T-helper 2 cell treated with Interferon-gamma antibody and Interleukin-4, amounts not matched to agents 5 μg/mL and 100 μg/mL, for 36 hours (primary cell): Measurements from ENCODE around the gene CLDN24.

ENCODE experiments used
- DNase-seq: peaks from one replicate; pipeline ENCODE4 v3.0.0; 2021; ENCODE audit warnings: low spot score
- H3K27ac Mint-ChIP-seq: one replicate; pipeline ENCODE4 v1.8.0; 2021; ENCODE audit warnings: mild to moderate bottlenecking, mixed read lengths
- H3K27me3 Mint-ChIP-seq: one replicate; pipeline ENCODE4 v1.8.0; 2021; ENCODE audit warnings: low read depth, mixed read lengths
- H3K36me3 Mint-ChIP-seq: one replicate; pipeline ENCODE4 v1.8.0; 2021; ENCODE audit warnings: low read depth, mixed read lengths
- H3K4me1 Mint-ChIP-seq: one replicate; pipeline ENCODE4 v1.8.0; 2021; ENCODE audit warnings: low read depth, mixed read lengths
- H3K4me3 Mint-ChIP-seq: one replicate; pipeline ENCODE4 v1.8.0; 2022; ENCODE audit warnings: mild to moderate bottlenecking, moderate library complexity, mixed read lengths
- H3K9me3 Mint-ChIP-seq: one replicate; pipeline ENCODE4 v1.8.0; 2021; ENCODE audit warnings: mixed read lengths

Gene CLDN24

DNA sequence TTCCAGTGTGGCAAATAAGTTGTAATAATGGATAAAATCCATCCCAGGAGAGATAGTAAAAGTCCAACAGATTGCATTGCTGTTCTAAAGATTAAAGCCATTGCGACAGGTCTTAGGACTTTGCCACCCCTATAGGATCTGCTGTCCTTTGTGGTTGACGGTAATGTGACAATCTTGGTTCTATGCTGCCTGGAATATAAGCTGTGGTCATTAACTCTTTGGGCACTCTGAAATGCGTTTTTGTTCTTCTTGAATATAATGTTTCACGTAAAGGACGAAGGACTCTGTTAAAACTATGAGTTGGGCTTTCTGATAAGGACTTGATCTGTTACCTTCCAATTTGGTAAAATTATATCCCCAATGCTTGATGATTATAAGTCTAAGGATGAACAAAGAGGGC, at the start of gene CLDN24:
Gene CLDN24, minus strand, starts transcription at position 101 of the 400 bp plus-strand sequence. Its CDS starts 0 bp downstream, at position 101.
- Mint-ChIP-seq H3K27ac (no peak within 1 kb of the TSS), H3K27me3 (no peaks in the 10 kb centered on the region), H3K4me3 (no peak within 1 kb of the TSS), H3K4me1 (no peaks in the 10 kb centered on the region), H3K9me3 (no peaks in the 10 kb centered on the region), H3K36me3 (no peaks in the 10 kb centered on the region)
- no peak for DNase-seq

DNA sequence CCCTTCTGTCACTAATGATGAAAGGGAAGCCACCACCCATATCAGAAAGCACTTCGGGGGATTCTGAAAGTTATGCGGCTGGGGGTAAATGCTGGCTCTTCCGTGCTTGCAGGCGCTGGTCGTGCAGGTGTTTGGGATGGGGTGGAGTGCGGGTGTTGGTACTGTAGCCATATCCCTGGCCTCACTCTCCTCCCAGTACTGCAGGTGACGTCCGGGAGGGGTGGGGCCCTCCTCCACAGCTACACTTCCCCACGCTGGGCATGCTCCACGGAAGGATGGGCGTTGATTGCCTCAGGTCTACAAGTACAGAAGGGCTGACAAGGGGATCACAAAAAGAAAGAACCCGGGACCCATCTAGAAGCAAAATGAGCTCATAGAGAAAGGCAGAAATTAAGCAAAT, 48.6 kb upstream of the CLDN24 start:
- Mint-ChIP-seq H3K27me3 (no peaks in the 10 kb centered on the region), H3K36me3 (no peaks in the 10 kb centered on the region), H3K9me3 (peaks cover 10% of the 10 kb centered on the region), H3K4me1 (no peaks in the 10 kb centered on the region), H3K27ac (no peak overlapping the region), H3K4me3 (no peak overlapping the region)
- DNase-seq, result no peak

DNA sequence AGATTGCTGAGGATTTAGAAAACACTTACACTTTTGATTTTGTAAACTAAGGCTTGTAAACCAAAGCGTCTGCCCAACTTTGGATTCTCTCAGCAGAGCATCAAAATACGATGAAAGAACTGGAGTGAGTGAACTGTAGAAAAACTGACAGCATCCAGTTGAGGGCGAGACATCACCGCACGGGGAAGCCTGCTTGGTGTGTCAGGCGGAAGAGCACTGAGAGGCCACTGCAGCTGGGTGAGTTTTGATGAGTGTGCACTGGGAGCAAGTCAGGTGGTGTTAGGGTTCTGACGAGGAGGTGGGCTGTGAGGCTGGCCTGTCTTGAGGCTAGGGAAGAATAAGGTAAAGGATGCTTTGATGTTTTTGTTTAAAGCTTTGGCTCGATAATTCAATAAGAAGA, 46.8 kb upstream of the CLDN24 start:
- DNase-seq, result no peak
- no peak overlapping the region for H3K4me3 Mint-ChIP-seq
- no peaks in the 10 kb centered on the region for H3K4me1 Mint-ChIP-seq
- no peaks in the 10 kb centered on the region for H3K27me3 Mint-ChIP-seq
- H3K36me3 Mint-ChIP-seq, result no peaks in the 10 kb centered on the region
- no peak overlapping the region for H3K27ac Mint-ChIP-seq
- H3K9me3 Mint-ChIP-seq, result peaks cover 10% of the 10 kb centered on the region

DNA sequence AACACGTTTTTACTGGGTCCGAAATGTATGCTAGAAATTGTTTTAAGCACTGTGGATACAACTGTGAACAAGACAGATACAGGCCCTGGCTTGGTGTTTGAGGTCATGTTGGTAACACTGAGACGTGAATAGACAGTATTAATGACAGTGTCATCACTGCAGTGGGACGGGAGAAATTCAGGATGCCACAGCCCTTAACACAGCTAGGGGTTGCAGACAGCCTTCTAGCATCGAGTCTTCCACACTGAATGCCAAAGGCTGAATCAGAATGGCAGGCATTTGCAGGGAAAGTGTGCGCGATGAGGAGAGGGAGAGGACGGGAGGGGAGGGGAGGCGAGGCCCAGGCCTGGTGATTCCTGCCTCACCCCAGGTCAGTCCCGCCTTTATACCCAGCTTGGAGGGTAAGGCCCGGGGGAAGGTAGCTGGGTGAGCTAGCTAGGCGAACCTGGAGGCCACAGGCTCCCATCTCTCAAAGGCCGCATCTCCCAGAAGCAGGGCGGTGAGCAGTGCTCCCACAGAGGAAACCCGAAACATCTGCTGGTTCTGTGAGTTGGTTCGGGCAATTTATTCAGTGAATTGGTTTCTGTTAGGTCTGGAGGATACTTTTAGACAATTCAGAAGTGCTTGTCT, 44.1 kb upstream of the CLDN24 start:
- no peaks in the 10 kb centered on the region for H3K27me3 Mint-ChIP-seq
- no peaks in the 10 kb centered on the region for H3K9me3 Mint-ChIP-seq
- no peaks in the 10 kb centered on the region for H3K36me3 Mint-ChIP-seq
- H3K4me1 Mint-ChIP-seq, result no peaks in the 10 kb centered on the region
- H3K4me3 Mint-ChIP-seq, result no peak overlapping the region
- no peak for DNase-seq
- H3K27ac Mint-ChIP-seq, result no peak overlapping the region

DNA sequence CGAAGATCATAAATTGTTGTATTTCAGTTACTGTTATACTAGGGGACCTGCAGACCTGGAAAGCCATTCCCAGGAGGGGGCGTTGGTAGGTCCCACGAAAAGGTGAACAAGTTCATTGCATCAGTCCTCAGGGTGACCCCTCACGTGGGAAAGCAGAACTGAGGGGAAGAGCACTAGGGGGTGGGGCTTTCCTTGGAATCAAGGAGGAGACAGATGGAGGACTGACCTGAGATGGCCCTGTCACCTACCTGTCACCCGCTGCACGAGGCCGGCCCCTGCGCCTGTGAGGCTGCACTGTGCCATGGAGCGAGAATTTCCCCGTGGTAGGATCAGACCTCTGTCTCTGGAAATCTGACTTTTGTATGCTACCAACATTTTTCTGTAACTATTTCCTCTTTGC, 41.8 kb upstream of the CLDN24 start:
- Mint-ChIP-seq H3K27ac (no peak overlapping the region), H3K4me3 (no peak overlapping the region), H3K36me3 (no peaks in the 10 kb centered on the region), H3K27me3 (no peaks in the 10 kb centered on the region), H3K4me1 (no peaks in the 10 kb centered on the region), H3K9me3 (no peaks in the 10 kb centered on the region)
- DNase-seq, result no peak

DNA sequence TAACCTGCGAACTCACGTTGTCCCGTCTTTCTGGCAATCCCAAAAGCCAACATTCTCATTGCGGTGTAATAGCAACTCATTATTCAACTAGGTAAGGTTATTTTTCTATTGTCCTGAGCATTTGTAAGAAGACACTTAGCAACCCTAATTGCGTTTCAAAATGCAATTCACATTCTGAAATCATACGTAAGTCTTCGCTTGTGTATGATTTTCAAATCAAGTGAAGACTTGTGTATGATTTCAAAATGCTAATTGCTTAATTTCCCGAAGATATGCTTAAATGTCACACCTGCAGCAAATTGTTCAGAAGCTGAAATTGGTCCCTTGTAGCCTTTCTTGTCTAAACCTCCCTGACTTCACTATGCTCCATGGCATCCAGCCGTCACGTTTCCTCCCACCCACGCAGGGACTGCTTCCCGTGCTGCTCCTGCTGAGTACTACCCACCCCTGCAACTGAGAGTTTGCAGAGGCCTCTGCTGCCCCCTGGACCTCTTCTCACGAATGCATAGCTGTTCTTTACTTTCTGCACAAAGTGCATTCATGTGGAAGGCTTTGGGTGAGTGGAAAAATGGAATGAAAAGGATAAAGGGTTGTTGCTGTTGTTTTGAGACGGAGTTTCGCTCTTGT, 40.8 kb upstream of the CLDN24 start:
- Mint-ChIP-seq H3K36me3 (no peaks in the 10 kb centered on the region), H3K9me3 (no peaks in the 10 kb centered on the region)

DNA sequence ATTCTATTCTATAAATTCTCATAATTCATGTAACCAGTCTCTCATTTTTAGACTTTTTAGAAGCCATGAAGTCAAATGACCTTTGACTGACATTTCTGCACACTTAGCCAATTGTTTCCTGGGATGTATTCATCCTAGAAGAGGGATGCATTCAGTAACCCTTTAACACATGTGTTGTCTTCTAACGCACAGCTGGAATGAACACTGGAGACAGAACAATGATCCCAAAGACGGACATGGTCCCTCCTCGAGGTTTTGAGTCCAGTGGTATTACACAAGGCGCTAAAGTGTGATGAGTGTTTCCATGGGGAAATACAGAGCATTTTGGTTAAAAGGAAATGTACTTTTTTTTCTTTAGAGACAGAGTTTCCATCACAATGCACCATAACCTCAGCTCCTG, 39.8 kb upstream of the CLDN24 start:
- Mint-ChIP-seq H3K27ac (no peak overlapping the region), H3K9me3 (no peaks in the 10 kb centered on the region), H3K4me1 (no peaks in the 10 kb centered on the region), H3K36me3 (no peaks in the 10 kb centered on the region), H3K27me3 (no peaks in the 10 kb centered on the region), H3K4me3 (no peak overlapping the region)
- DNase-seq, result no peak

More for the DNA sequence above, 40.8 kb upstream of the CLDN24 start:
- no peaks in the 10 kb centered on the region for H3K27me3 Mint-ChIP-seq
- H3K4me3 Mint-ChIP-seq, result no peak overlapping the region
- H3K27ac Mint-ChIP-seq, result no peak overlapping the region
- no peak for DNase-seq
- H3K4me1 Mint-ChIP-seq, result no peaks in the 10 kb centered on the region

DNA sequence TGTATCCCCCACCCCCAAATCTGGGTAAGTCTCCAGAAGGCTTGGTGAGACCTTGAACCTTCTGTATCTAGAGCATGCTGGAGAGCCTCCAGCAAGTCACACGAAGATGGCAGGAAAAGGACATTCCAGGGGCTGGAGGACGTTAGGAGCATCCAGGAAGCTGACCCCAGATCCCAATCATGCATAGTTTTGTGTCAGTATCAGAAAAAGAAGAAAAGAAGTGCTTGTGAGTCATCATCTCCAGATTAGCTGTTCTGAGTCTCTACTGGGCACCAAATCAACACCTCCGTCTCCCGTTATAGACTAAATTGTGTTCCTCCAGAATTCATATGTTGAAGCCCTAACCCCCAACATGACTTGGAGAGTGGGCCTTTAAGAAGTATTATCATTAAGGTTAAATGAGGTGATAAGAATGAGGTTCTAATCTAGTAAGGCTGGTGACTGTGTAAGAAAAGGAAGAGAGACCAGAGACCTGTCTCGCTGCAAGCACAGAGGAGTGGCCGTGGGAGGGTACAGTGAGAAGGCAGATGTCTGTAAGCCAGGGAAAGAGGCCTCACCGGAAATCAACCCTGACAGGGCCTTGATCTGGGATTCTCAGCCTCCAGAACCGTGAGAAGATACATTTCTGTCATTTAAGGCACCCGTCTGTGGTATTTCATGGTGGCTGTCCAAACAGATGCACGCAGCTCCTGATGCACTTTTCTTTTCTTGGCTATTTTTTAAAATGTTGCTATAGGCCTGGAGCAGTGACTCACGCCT, 38.1 kb upstream of the CLDN24 start:
- Mint-ChIP-seq H3K36me3 (no peaks in the 10 kb centered on the region), H3K9me3 (no peaks in the 10 kb centered on the region), H3K4me1 (no peaks in the 10 kb centered on the region), H3K4me3 (no peak overlapping the region), H3K27me3 (no peaks in the 10 kb centered on the region), H3K27ac (no peak overlapping the region)
- no peak for DNase-seq

DNA sequence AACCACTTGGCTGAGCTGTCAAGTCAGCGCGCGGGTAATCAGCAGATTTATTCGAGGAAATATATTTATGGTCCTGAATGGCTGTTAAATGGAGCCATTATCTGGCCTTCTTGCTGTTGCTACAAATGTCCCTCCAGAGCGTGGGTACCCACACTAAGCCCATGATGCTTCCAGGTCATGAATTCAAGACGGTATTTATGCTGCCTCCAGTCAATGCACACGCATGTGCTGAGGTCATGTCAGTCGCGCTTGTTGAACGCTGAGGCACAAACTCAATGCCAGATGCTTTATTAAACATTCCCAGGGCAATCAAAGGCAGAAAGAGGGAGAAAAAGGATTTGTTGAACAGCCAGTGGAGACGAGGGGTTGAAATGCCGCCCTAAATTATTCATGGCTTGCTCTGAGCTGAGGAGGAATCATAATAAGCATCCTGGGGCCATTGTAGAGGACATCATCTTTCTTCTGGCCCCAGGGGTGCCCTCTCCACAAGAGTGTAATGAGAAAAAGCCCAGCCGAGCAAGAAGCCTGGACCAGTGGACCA, 36.1 kb upstream of the CLDN24 start:
- Mint-ChIP-seq H3K9me3 (no peaks in the 10 kb centered on the region), H3K27ac (no peak overlapping the region), H3K27me3 (peaks cover 2% of the 10 kb centered on the region), H3K4me1 (no peaks in the 10 kb centered on the region), H3K4me3 (no peak overlapping the region), H3K36me3 (no peaks in the 10 kb centered on the region)
- no peak for DNase-seq

DNA sequence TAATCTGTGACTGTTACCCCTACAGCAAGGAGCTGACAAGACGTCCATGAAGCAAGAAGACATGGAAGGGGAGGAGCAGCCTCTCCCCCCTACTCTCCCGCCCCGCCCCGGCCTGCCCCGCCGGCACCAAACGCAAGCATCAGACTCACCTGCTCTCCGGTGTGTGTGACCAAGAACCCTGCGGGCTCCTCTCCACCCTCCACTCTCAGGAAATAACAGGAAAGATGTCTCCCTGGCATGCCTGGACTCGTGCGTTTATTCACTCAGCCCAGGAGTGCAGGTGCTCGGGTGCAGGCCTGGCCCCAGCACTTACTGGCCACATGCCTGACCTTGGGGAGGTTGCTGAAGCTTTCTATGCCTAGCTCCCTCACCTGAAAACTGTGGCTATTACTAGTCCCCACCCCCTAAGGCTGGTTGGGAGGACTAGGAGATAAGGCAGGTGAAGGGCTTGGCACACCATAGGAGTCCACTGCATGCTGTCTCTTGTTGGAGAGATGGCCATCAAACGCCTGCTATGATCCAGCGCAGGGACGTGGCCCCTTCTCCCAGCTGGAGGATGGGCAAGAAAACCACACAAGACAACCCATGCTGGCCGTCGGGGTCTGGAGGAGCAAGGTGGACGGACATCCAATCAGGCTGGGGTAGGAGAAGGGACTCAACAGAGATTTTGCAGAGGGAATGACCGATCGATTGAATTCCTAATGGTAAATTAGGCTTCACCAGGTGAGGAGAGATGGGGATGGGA, 34.9 kb upstream of the CLDN24 start:
- no peak for DNase-seq
- Mint-ChIP-seq H3K27me3 (peaks cover 2% of the 10 kb centered on the region), H3K4me3 (no peak overlapping the region), H3K27ac (no peak overlapping the region), H3K9me3 (no peaks in the 10 kb centered on the region), H3K36me3 (no peaks in the 10 kb centered on the region), H3K4me1 (no peaks in the 10 kb centered on the region)

DNA sequence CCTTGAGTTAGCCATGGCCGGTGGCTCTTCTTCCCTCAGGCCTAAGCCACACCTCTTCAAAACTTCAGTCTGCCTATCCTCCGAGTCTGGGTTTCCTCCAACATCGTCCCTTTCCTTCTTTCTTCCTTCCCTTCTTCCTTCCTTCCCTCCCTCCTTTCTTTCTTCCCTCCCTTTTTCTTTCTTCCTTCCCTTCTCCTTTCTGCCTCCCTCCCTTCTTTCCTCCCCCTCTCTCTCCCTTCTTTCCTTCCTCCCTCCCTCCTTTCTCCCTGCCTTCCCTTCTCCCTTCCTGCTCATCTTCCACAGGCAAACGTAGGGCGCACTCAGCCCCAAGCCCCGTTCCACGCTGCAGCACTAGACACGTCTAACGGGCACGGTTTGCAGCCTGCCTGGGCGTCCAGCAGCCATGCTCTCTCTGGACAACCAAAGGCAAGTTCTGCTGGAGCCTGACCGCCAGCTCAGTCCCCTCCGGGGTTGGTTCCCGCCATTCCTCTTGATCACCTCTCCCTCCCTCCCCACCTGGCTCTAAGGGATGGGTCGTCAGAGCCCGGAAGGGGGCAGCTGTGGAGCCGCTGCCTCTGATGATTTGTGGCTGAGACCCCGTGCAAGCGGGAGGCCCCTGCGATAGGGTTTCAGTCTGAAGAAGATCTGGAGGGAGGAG, 34.1 kb upstream of the CLDN24 start:
- Mint-ChIP-seq H3K4me1 (no peaks in the 10 kb centered on the region), H3K27me3 (peaks cover 2% of the 10 kb centered on the region), H3K36me3 (no peaks in the 10 kb centered on the region), H3K27ac (no peak overlapping the region), H3K4me3 (no peak overlapping the region), H3K9me3 (no peaks in the 10 kb centered on the region)
- DNase-seq, result no peak

DNA sequence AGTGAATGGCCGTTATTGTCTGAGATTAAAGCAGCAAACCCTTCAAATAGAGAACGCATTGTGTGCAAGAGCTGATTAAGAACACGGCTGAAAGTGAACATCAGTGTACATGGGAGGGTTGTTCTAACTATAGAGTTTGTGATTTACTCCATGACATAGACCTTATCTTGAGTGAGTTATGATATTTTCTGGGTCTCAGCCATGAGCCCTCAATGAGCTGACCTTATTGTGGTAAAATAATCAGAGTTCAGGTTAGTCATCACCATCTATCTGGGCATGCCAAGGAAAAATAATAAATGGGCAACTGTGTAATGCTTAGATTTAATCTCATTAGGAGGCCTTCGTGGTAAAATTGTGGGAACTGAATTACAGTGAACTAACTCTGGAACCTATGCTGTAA, 33.2 kb upstream of the CLDN24 start:
- H3K27me3 Mint-ChIP-seq, result peaks cover 2% of the 10 kb centered on the region
- H3K27ac Mint-ChIP-seq, result no peak overlapping the region
- H3K36me3 Mint-ChIP-seq, result no peaks in the 10 kb centered on the region
- no peak for DNase-seq
- no peaks in the 10 kb centered on the region for H3K4me1 Mint-ChIP-seq
- no peaks in the 10 kb centered on the region for H3K9me3 Mint-ChIP-seq
- no peak overlapping the region for H3K4me3 Mint-ChIP-seq

DNA sequence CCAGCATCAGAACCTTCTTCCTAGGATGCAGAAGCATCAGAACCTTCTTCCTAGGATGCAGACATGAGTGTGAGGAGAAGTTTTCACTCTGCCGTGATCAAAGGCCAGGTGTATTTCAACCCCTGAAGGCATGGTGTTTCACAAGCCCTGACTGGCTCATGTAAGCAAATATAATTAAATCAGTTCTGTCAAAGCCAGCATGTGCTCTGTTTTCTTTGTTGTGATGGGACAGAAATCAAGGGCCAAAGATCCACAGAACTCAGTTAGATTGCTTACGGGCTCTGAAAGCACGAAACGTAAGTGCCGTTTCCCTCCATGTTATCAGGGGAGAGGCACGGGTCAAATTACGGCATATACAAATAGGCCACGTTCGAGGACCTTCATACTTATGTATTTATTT, 32.0 kb upstream of the CLDN24 start:
- Mint-ChIP-seq H3K27ac (no peak overlapping the region), H3K4me1 (no peaks in the 10 kb centered on the region), H3K27me3 (peaks cover 2% of the 10 kb centered on the region), H3K36me3 (no peaks in the 10 kb centered on the region), H3K4me3 (no peak overlapping the region), H3K9me3 (no peaks in the 10 kb centered on the region)
- no peak for DNase-seq
